ENCODE data around the gene COL11A1. TPM values are rescaled to one million over a fixed set of nuclear protein-coding genes. Genes with fewer than 3 reads are reported as not detected.

The COL11A1 gene
- total and polyA plus RNA-seq, 9 of the 15 experiments (the other 6 are each of a cell fraction or from before 2014, with no cell fraction given), result 0.07 TPM; not detected in 8

GRCh38 chr1:102836991-102837390, 271.3 kb downstream of the COL11A1 start:
- Histone ChIP-seq H3K9ac (ENCODE audit: insufficient read depth in 1 of 2, low read depth in 2 of 2, low read length in 2 of 2) (no peak overlapping the region), H3K27me3 (ENCODE audit: control insufficient read depth in 2 of 2, insufficient read depth in 2 of 2, low read length in 2 of 2) (no peaks in the 10 kb centered on the region), H4K20me1 (replicated peaks; ENCODE audit: control insufficient read depth, insufficient read depth, low read length) (no peaks in the 10 kb centered on the region), H2AFZ (ENCODE audit: low read depth, low read length) (no peak overlapping the region), H3K4me1 (replicated peaks in 1 of 2; ENCODE audit: control insufficient read depth in 2 of 2, insufficient read depth in 2 of 2, low read length in 2 of 2) (no peaks in the 10 kb centered on the region), H3K9me1 (ENCODE audit: control insufficient read depth, insufficient read depth, low read length) (no peaks in the 10 kb centered on the region), H3K27ac (ENCODE audit: extremely low read depth, low read depth, low read length) (no peak overlapping the region), H3K9me3 (replicated peaks; ENCODE audit: control insufficient read depth, insufficient read depth, low read depth, low read length) (no peaks in the 10 kb centered on the region), H3K4me3 (no peak overlapping the region), H3K4me2 (ENCODE audit: insufficient read depth, low read length) (no peak overlapping the region), H3K79me2 (ENCODE audit: control insufficient read depth, insufficient read depth, low read length) (no peaks in the 10 kb centered on the region), H3K36me3 (ENCODE audit: control insufficient read depth, insufficient read depth, low read length) (no peaks in the 10 kb centered on the region)
- FAIRE-seq (no peak), ATAC-seq (no peak), DNase-seq (ENCODE audit: extremely low read depth in 1 of 4, low spot score in 3 of 4) (no peak)
- POLR2A ChIA-PET, result no interaction called here
- in situ Hi-C loops (cut with MboI) (no loop called here), intact Hi-C loops (cut with micrococcal nuclease) (no loop called here)
- 0% methylated on average over 2 of the region's 2 CpGs for WGBS (ENCODE audit: insufficient coverage, low coverage, missing lambda C conversion rate)
- no TSS peak for BruUV-seq (replicated peaks)
- CTCF ChIA-PET (ENCODE audit: low intra/inter-chr PET ratio), result no interaction called here
- TF ChIP-seq ZNF165 (CRISPR knock-in tag; IDR thresholded peaks at IDR 0.05; ENCODE audit: borderline replicate concordance), result no peak
- TF ChIP-seq ZNF445 (CRISPR knock-in tag; IDR thresholded peaks at IDR 0.05; ENCODE audit: low read depth), result no peak
- TF ChIP-seq TAF9B (IDR thresholded peaks at IDR 0.05; ENCODE audit: partially characterized antibody), result no peak
- no peak for TF ChIP-seq MCM2 (IDR thresholded peaks at IDR 0.05; ENCODE audit: low read depth)
- TF ChIP-seq, protein P1, sequence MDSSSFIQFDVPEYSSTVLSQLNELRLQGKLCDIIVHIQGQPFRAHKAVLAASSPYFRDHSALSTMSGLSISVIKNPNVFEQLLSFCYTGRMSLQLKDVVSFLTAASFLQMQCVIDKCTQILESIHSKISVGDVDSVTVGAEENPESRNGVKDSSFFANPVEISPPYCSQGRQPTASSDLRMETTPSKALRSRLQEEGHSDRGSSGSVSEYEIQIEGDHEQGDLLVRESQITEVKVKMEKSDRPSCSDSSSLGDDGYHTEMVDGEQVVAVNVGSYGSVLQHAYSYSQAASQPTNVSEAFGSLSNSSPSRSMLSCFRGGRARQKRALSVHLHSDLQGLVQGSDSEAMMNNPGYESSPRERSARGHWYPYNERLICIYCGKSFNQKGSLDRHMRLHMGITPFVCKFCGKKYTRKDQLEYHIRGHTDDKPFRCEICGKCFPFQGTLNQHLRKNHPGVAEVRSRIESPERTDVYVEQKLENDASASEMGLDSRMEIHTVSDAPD (CRISPR knock-in tag; IDR thresholded peaks at IDR 0.05), result no peak
- no peak for TF ChIP-seq CHD4 (IDR thresholded peaks at IDR 0.05; ENCODE audit: insufficient read depth, insufficient replicate concordance, low read depth, low read length, poor library complexity, severe bottlenecking)
- TF ChIP-seq, protein P2, sequence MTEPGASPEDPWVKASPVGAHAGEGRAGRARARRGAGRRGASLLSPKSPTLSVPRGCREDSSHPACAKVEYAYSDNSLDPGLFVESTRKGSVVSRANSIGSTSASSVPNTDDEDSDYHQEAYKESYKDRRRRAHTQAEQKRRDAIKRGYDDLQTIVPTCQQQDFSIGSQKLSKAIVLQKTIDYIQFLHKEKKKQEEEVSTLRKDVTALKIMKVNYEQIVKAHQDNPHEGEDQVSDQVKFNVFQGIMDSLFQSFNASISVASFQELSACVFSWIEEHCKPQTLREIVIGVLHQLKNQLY (CRISPR knock-in tag; conservative IDR thresholded peaks at IDR 0.05), result no peak
- no peak for TF ChIP-seq ARID4B (CRISPR knock-in tag; IDR thresholded peaks at IDR 0.05)
- no peak for TF ChIP-seq ZNF561 (CRISPR knock-in tag; conservative IDR thresholded peaks at IDR 0.05)
- TF ChIP-seq ZNF764 (CRISPR knock-in tag; IDR thresholded peaks at IDR 0.05; ENCODE audit: low read depth), result no peak
